Hindlimb muscle (tissue), 1 donor: ENCODE measurements around the gene RFTN1. TPM values are rescaled to one million over a fixed set of nuclear protein-coding genes. Genes with fewer than 3 reads are reported as not detected.

Experiments used
- DNase-seq: peaks from one replicate; pipeline ENCODE4 v3.0.0-alpha.2; 2013
- polyA plus RNA-seq: library from polyadenylated mRNA; unstranded; fragments of 120-200 nt; gene quantifications from one replicate; pipeline ENCODE4 v1.2.1, GENCODE V29; 2013; ENCODE audit not compliant: insufficient read length

RFTN1 gene
- polyA plus RNA-seq, 1 donor = 22.2 TPM

GRCh38 chr3:16430717-16431630 is 82.5 kb downstream of the RFTN1 start:
- no peak for DNase-seq

GRCh38 chr3:16429086-16429485 is 84.4 kb downstream of the RFTN1 start:
- no peak for DNase-seq

GRCh38 chr3:16428612-16429011 is 84.9 kb downstream of the RFTN1 start:
- no peak for DNase-seq

- no peak for DNase-seq
Measured at GRCh38 chr3:16427103-16427965, 86.2 kb downstream of the RFTN1 start.

GRCh38 chr3:16426665-16427064 is 86.8 kb downstream of the RFTN1 start:
- DNase-seq = no peak

- DNase-seq = no peak
Measured at GRCh38 chr3:16426029-16426400, 87.5 kb downstream of the RFTN1 start.

GRCh38 chr3:16425398-16426028 is 88.0 kb downstream of the RFTN1 start:
- DNase-seq = no peak

GRCh38 chr3:16423947-16424673 is 89.4 kb downstream of the RFTN1 start:
- no peak for DNase-seq

GRCh38 chr3:16423298-16423697 is 90.2 kb downstream of the RFTN1 start:
- no peak for DNase-seq

- no peak for DNase-seq
Measured at GRCh38 chr3:16419640-16420241, 93.8 kb downstream of the RFTN1 start.

- DNase-seq = no peak
Measured at GRCh38 chr3:16417945-16418739, 95.4 kb downstream of the RFTN1 start.

GRCh38 chr3:16415911-16416476 is 97.5 kb downstream of the RFTN1 start:
- no peak for DNase-seq

GRCh38 chr3:16413321-16413720 is 100.2 kb downstream of the RFTN1 start:
- DNase-seq = no peak

GRCh38 chr3:16412192-16412800 is 101.2 kb downstream of the RFTN1 start:
- DNase-seq = no peak

- DNase-seq = no peak
Measured at GRCh38 chr3:16411441-16411840, 102.1 kb downstream of the RFTN1 start.

GRCh38 chr3:16410659-16411058 is 102.8 kb downstream of the RFTN1 start:
- DNase-seq = no peak

- no peak for DNase-seq
Measured at GRCh38 chr3:16409032-16409431, 104.5 kb downstream of the RFTN1 start.

GRCh38 chr3:16407366-16407765 is 106.1 kb downstream of the RFTN1 start:
- DNase-seq = no peak

GRCh38 chr3:16406579-16406978 is 106.9 kb downstream of the RFTN1 start:
- DNase-seq = no peak

- DNase-seq = no peak
Measured at GRCh38 chr3:16406166-16406565, 107.3 kb downstream of the RFTN1 start.
